B cell (primary cell): ENCODE measurements around the gene ZBTB2. TPM values are rescaled to one million over a fixed set of nuclear protein-coding genes. Genes with fewer than 3 reads are reported as not detected.

Experiments used
- ATAC-seq: fragments of 200-7000 bp; cut with Tn5 transposase; one replicate; pipeline ENCODE4 v1.10.0; 2021; ENCODE audit warnings: low read depth, mild to moderate bottlenecking, moderate number of reproducible peaks, moderate library complexity
- CTCF ChIA-PET: fragments of 350-600 bp; sonication (Branson Sonifier 250); formaldehyde crosslinking; loops from one replicate; lab custom pipeline; 2021; ENCODE audit warnings: antibody characterized with exemption, inconsistent platforms; lab: Charles Lee
- POLR2A ChIA-PET: fragments of 350-600 bp; sonication (Branson Sonifier 250); formaldehyde crosslinking; loops from one replicate; lab custom pipeline; 2021; ENCODE audit warnings: antibody characterized with exemption; lab: Charles Lee
- DNase-seq: peaks from one replicate; pipeline ENCODE4 v3.0.0; 2013
- H2AFZ ChIP-seq: 2 replicates; pipeline ENCODE4 v1.6.1; 2012; ENCODE audit warnings: mild to moderate bottlenecking, low read depth, low read length; ENCODE audit not compliant: insufficient read depth, poor library complexity, severe bottlenecking
- H3K27ac ChIP-seq, 2 donors: 1 replicate in 1 of 2; 2 replicates in 1 of 2; pipeline ENCODE4 v1.5.1; 2012 to 2013; ENCODE audit warnings: low read length in 2 of 2, mild to moderate bottlenecking in 2 of 2, moderate library complexity in 1 of 2
- H3K27me3 ChIP-seq, 4 experiments: fragments of 200-600 bp in 1 of 4; sonication (generic) in 1 of 4; replicated peaks in 1 of 4; 1 replicate in 2 of 4; 2 replicates in 2 of 4; pipeline versions ENCODE4 v1.6.1 to v1.7.0; 2013 to 2016; ENCODE audit warnings: low read length in 3 of 4, mild to moderate bottlenecking in 2 of 4, mixed read lengths in 1 of 4, moderate library complexity in 1 of 4; ENCODE audit not compliant: insufficient read depth in 4 of 4, control insufficient read depth in 3 of 4; ENCODE audit errors: control extremely low read depth in 1 of 4
- H3K36me3 ChIP-seq, 2 experiments: replicated peaks in 1 of 2; 1 replicate in 1 of 2; 2 replicates in 1 of 2; pipeline versions ENCODE4 v1.6.1 to v1.7.1; 2013; ENCODE audit warnings: low read length in 1 of 2; ENCODE audit not compliant: insufficient read depth in 2 of 2, control insufficient read depth in 1 of 2; ENCODE audit errors: control extremely low read depth in 1 of 2, extremely low read depth in 1 of 2
- H3K4me1 ChIP-seq, 2 donors: fragments of 200-600 bp in 1 of 2; sonication (generic) in 1 of 2; 1 replicate in 1 of 2; 2 replicates in 1 of 2; pipeline versions ENCODE4 v1.5.1 to v1.6.1; 2013 to 2017; ENCODE audit warnings: low read length in 2 of 2; ENCODE audit not compliant: control insufficient read depth in 2 of 2, insufficient read depth in 2 of 2
- H3K4me2 ChIP-seq: replicated peaks from 2 replicates; pipeline ENCODE3; 2012; ENCODE audit warnings: mild to moderate bottlenecking, low read depth, low read length; ENCODE audit not compliant: poor library complexity, severe bottlenecking
- H3K4me3 ChIP-seq, 5 experiments: fragments of 200-600 bp in 1 of 5; sonication (generic) in 1 of 5; 1 replicate in 3 of 5; 2 replicates in 2 of 5; pipeline versions ENCODE4 v1.5.1 to v1.7.0; 2011 to 2016; ENCODE audit warnings: low read length in 4 of 5, mild to moderate bottlenecking in 4 of 5, low read depth in 2 of 5, control low read depth in 1 of 5, moderate library complexity in 1 of 5; ENCODE audit not compliant: insufficient read depth in 1 of 5; ENCODE audit errors: control extremely low read depth in 1 of 5, extremely low read depth in 1 of 5
- H3K79me2 ChIP-seq: fragments of 200-600 bp; sonication (generic); one replicate; pipeline ENCODE4 v1.6.0; 2016; ENCODE audit warnings: low read length; ENCODE audit not compliant: control insufficient read depth, insufficient read depth
- H3K9ac ChIP-seq: fragments of 200-600 bp; sonication (generic); 2 replicates; pipeline ENCODE4 v1.6.1; 2017; ENCODE audit warnings: mild to moderate bottlenecking, low read length, moderate library complexity
- H3K9me3 ChIP-seq, 3 donors: one replicate each; pipeline versions ENCODE4 v1.6.1 to v1.7.1; 2013; ENCODE audit warnings: low read length in 2 of 3; ENCODE audit not compliant: control insufficient read depth in 2 of 3, insufficient read depth in 1 of 3; ENCODE audit errors: control extremely low read depth in 1 of 3
- H4K20me1 ChIP-seq: 2 replicates; pipeline ENCODE4 v1.6.0; 2012; ENCODE audit warnings: mild to moderate bottlenecking, low read length; ENCODE audit not compliant: insufficient read depth, control insufficient read depth, poor library complexity, severe bottlenecking
- H3K27ac Mint-ChIP-seq: one replicate; pipeline ENCODE4 v1.8.0; 2021; ENCODE audit warnings: mixed read lengths
- H3K27me3 Mint-ChIP-seq: one replicate; pipeline ENCODE4 v1.8.0; 2021; ENCODE audit warnings: mixed read lengths
- H3K4me1 Mint-ChIP-seq: one replicate; pipeline ENCODE4 v1.8.0; 2021; ENCODE audit warnings: mixed read lengths
- H3K4me3 Mint-ChIP-seq: one replicate; pipeline ENCODE4 v1.8.0; 2021; ENCODE audit warnings: mixed read lengths
- H3K9me3 Mint-ChIP-seq: one replicate; pipeline ENCODE4 v1.8.0; 2022; ENCODE audit warnings: mixed read lengths; ENCODE audit not compliant: insufficient read depth
- EZH2 ChIP-seq: IDR thresholded peaks from 2 replicates; pipeline ENCODE4 v1.6.1; 2012; ENCODE audit warnings: borderline replicate concordance, low read depth, mild to moderate bottlenecking, moderate library complexity, low read length; ENCODE audit not compliant: insufficient read depth, poor library complexity, severe bottlenecking
- WGBS: methylation state at CpG from one replicate; pipeline ENCODE4 v1.1.5; 2013; ENCODE audit warnings: missing lambda C conversion rate; ENCODE audit not compliant: insufficient coverage; 5-methylcytosine and 5-hydroxymethylcytosine counted together
- intact Hi-C: fragments of 100-400 bp; cut with micrococcal nuclease; formaldehyde crosslinking; loops from one replicate; pipeline ENCODE4 v1.10.0; 2022
- polyA plus RNA-seq: library from polyadenylated mRNA; depleted of rRNA; stranded (reverse); fragments of >200 nt; gene quantifications from 2 replicates; pipeline ENCODE4 v1.2.3, GENCODE V29; 2012
- total RNA-seq, 2 donors: library from RNA; stranded (reverse); fragments of 120-200 nt in 1 of 2; gene quantifications; 1 replicate in 1 of 2; 2 replicates in 1 of 2; pipeline versions ENCODE4 v1.2.3 to v1.2.4, GENCODE V29; 2013 to 2022
- TF ChIP-seq, protein P1 (sequence below): fragments of 200-600 bp; IDR thresholded peaks from one replicate; pipeline ENCODE4 v1.8.0; 2022; ENCODE audit warnings: antibody characterized with exemption, mild to moderate bottlenecking

The ZBTB2 gene
- total and polyA plus RNA-seq, 2 donors (not counting 1 experiment from before 2014, with no cell fraction given): 15.9 to 17.6 TPM

DNA sequence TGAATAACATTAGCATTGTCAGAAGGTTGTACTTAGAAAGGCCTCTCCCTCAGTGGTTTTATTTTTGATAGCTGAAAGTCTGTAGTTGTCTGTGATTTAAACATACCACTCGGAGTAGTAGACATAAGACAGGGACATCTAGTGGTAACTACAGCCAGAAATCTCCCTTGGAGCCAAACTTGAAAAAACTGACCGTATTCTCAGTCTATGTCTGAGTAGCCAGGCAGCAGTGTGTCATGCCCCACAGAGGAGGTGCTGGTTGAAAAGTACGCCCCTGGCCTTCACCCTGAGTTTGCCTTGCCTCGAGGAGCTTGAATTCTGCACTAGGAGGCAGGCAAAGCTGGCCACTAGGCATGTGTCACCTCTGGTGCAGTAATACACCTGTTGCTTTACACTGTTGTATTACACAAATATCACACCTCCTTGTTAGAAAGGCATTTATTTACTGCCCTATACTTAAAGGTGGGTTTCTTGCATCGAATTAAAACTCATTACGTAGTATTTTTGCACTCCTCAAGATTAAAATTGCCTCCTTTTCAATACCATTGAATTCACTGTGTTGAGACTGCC, 20.8 kb downstream of the ZBTB2 start:
- Histone ChIP-seq H4K20me1 (peaks cover 43% of the 10 kb centered on the region), H3K9ac (no peak overlapping the region), H2AFZ (no peak overlapping the region), H3K4me2 (no peak overlapping the region), H3K27me3 (no peaks in the 10 kb centered on the region), H3K9me3 (no peaks in the 10 kb centered on the region), H3K4me1 (peaks cover 12% of the 10 kb centered on the region in 2 donors), H3K79me2 (peaks cover 52% of the 10 kb centered on the region), H3K27ac (no peak overlapping the region), H3K4me3 (no peak overlapping the region), H3K36me3 (peaks cover 0 to 50% of the 10 kb centered on the region in 2 experiments)
- Mint-ChIP-seq H3K9me3 (no peaks in the 10 kb centered on the region), H3K4me1 (peaks cover 17% of the 10 kb centered on the region), H3K27ac (no peak overlapping the region), H3K4me3 (no peak overlapping the region), H3K27me3 (no peaks in the 10 kb centered on the region)
- POLR2A ChIA-PET: no interaction called here
- CTCF ChIA-PET: interaction anchor here (0.7 to 0.8 kb wide), 2 partner anchors 13 to 36 kb away, joined by 3 read pairs; no protein-coding TSS in a partner anchor
- 97% methylated on average over 4 of the region's 6 CpGs for WGBS
- ATAC-seq (no peak), DNase-seq (no peak)
- intact Hi-C loops: no loop called here
- TF ChIP-seq EZH2: no peak
- TF ChIP-seq, protein P1, sequence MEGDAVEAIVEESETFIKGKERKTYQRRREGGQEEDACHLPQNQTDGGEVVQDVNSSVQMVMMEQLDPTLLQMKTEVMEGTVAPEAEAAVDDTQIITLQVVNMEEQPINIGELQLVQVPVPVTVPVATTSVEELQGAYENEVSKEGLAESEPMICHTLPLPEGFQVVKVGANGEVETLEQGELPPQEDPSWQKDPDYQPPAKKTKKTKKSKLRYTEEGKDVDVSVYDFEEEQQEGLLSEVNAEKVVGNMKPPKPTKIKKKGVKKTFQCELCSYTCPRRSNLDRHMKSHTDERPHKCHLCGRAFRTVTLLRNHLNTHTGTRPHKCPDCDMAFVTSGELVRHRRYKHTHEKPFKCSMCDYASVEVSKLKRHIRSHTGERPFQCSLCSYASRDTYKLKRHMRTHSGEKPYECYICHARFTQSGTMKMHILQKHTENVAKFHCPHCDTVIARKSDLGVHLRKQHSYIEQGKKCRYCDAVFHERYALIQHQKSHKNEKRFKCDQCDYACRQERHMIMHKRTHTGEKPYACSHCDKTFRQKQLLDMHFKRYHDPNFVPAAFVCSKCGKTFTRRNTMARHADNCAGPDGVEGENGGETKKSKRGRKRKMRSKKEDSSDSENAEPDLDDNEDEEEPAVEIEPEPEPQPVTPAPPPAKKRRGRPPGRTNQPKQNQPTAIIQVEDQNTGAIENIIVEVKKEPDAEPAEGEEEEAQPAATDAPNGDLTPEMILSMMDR: no peak

DNA sequence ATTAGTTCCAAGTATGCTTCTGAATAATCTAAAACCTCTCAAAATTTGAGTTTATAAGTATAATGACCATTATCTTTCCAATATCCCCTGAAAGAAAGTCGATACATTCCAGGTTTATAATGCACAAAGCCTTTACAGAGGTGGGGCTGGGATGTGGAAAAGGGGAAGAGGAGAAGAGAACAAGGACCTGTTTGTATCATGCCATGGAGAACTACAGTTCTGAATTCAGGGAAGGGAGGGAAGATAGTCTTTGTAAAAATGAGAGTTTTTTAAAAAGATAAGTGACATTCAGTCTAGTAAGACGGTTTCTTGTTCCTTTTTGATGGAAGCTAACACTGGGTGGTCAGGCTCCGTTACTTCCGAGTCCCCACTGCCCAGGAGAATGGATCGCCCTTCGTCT, 26.1 kb downstream of the ZBTB2 start:
- intact Hi-C loops: no loop called here
- Histone ChIP-seq H3K27me3 (no peaks in the 10 kb centered on the region), H3K4me3 (no peak overlapping the region), H3K36me3 (peaks cover 0 to 47% of the 10 kb centered on the region in 2 experiments), H3K4me2 (no peak overlapping the region), H2AFZ (no peak overlapping the region), H3K9me3 (no peaks in the 10 kb centered on the region), H3K27ac (no peak overlapping the region), H3K79me2 (peaks cover 5% of the 10 kb centered on the region), H4K20me1 (peaks cover under 1% of the 10 kb centered on the region), H3K9ac (no peak overlapping the region), H3K4me1 (no peaks in the 10 kb centered on the region)
- TF ChIP-seq, protein P1: no peak
- no peak for TF ChIP-seq EZH2
- Mint-ChIP-seq H3K9me3 (no peaks in the 10 kb centered on the region), H3K27me3 (no peaks in the 10 kb centered on the region), H3K4me1 (no peaks in the 10 kb centered on the region), H3K27ac (no peak overlapping the region), H3K4me3 (no peak overlapping the region)
- ChIA-PET CTCF (interaction anchor here (2.3 kb wide), 1 partner anchor 41 kb away, joined by 6 read pairs; no protein-coding TSS in a partner anchor), POLR2A (no interaction called here)
- ATAC-seq (no peak), DNase-seq (no peak)
- WGBS: 96% methylated on average over 6 of the region's 6 CpGs
